Suprapubic skin (tissue), 4 donors: ENCODE data around the gene ALDH1A1. TPM values are rescaled to one million over a fixed set of nuclear protein-coding genes. Genes with fewer than 3 reads are reported as not detected.

Experiments
- DNase-seq, 2 donors: peaks; one replicate each; pipeline ENCODE4 v3.0.0-alpha.2; 2019; ENCODE audit warnings: low spot score in 2 of 2
- H3K27ac ChIP-seq: fragments of 200-600 bp; sonication (generic); one replicate; pipeline ENCODE4 v1.5.1; 2019
- H3K27me3 ChIP-seq: fragments of 200-600 bp; sonication (generic); one replicate; pipeline ENCODE4 v1.5.1; 2019
- H3K36me3 ChIP-seq: fragments of 200-600 bp; sonication (generic); one replicate; pipeline ENCODE4 v1.5.1; 2019
- H3K4me1 ChIP-seq: fragments of 200-600 bp; sonication (generic); one replicate; pipeline ENCODE4 v1.5.1; 2019
- H3K4me3 ChIP-seq: fragments of 200-600 bp; sonication (generic); one replicate; pipeline ENCODE4 v1.5.1; 2019; ENCODE audit warnings: mild to moderate bottlenecking
- H3K9me3 ChIP-seq: fragments of 200-600 bp; sonication (generic); one replicate; pipeline ENCODE4 v1.5.1; 2019
- CTCF ChIP-seq, 2 donors: fragments of 200-600 bp in 1 of 2; fragments of 450-650 bp in 1 of 2; sonication (generic) in 1 of 2; IDR thresholded peaks; one replicate each; pipeline ENCODE4 v1.5.1; 2016 to 2019; ENCODE audit warnings: antibody characterized with exemption in 2 of 2, mild to moderate bottlenecking in 1 of 2, moderate library complexity in 1 of 2
- EP300 ChIP-seq: sonication (generic); formaldehyde crosslinking; IDR thresholded peaks from one replicate; pipeline ENCODE4 v1.6.1; 2017; ENCODE audit warnings: antibody characterized with exemption
- POLR2A ChIP-seq, 2 donors: fragments of 450-650 bp; IDR thresholded peaks; one replicate each; pipeline ENCODE4 v1.6.1; 2017; ENCODE audit warnings: antibody characterized with exemption in 2 of 2, mild to moderate bottlenecking in 2 of 2, moderate library complexity in 2 of 2
- POLR2AphosphoS5 ChIP-seq, 3 donors: sonication (generic); formaldehyde crosslinking; IDR thresholded peaks; one replicate each; pipeline ENCODE4 v1.6.1; 2017; ENCODE audit warnings: antibody characterized with exemption in 3 of 3
- WGBS: methylation state at CpG from one replicate; pipeline ENCODE4 v1.1.5; 2018; 5-methylcytosine and 5-hydroxymethylcytosine counted together
- total RNA-seq, 4 donors: library from RNA; depleted of rRNA; stranded (reverse); fragments of >200 nt; gene quantifications; one replicate each; pipeline ENCODE4 v1.1.0, GENCODE V29; 2016

The ALDH1A1 gene
- total RNA-seq, 4 donors from 2014 or later: 7.7 to 19.2 (median 11.2) TPM

GRCh38 chr9:72909428-72909827 lies 43.4 kb downstream of the ALDH1A1 start:
- DNase-seq: no peak

GRCh38 chr9:72907421-72907820 lies 45.4 kb downstream of the ALDH1A1 start:
- 79% methylated on average over 5 of the region's 5 CpGs for WGBS
- no peaks in the 10 kb centered on the region for H3K36me3 ChIP-seq
- no peak overlapping the region for H3K27ac ChIP-seq
- H3K9me3 ChIP-seq: no peaks in the 10 kb centered on the region
- H3K4me1 ChIP-seq: no peaks in the 10 kb centered on the region
- no peak overlapping the region for H3K4me3 ChIP-seq
- no peak for TF ChIP-seq POLR2A (IDR thresholded peaks at IDR 0.05)
- TF ChIP-seq CTCF (IDR thresholded peaks at IDR 0.05): no peak
- TF ChIP-seq POLR2AphosphoS5 (IDR thresholded peaks at IDR 0.05): no peak
- no peak for TF ChIP-seq EP300
- no peak for DNase-seq
- H3K27me3 ChIP-seq: no peaks in the 10 kb centered on the region

More at GRCh38 chr9:72909428-72909827, 43.4 kb downstream of the ALDH1A1 start:
- Histone ChIP-seq H3K9me3 (no peaks in the 10 kb centered on the region), H3K36me3 (no peaks in the 10 kb centered on the region), H3K27me3 (no peaks in the 10 kb centered on the region), H3K4me3 (no peak overlapping the region), H3K4me1 (no peaks in the 10 kb centered on the region), H3K27ac (no peak overlapping the region)
- 97% methylated on average over 3 of the region's 3 CpGs for WGBS
- TF ChIP-seq EP300 (no peak), POLR2A (IDR thresholded peaks at IDR 0.05) (no peak), CTCF (IDR thresholded peaks at IDR 0.05) (no peak), POLR2AphosphoS5 (IDR thresholded peaks at IDR 0.05) (no peak)

- Histone ChIP-seq H3K36me3 (no peaks in the 10 kb centered on the region), H3K27me3 (no peaks in the 10 kb centered on the region), H3K27ac (no peak overlapping the region), H3K9me3 (no peaks in the 10 kb centered on the region), H3K4me1 (no peaks in the 10 kb centered on the region), H3K4me3 (no peak overlapping the region)
- no peak for DNase-seq
- WGBS: 68% methylated on average over 1 of the region's 1 CpG
- no peak for TF ChIP-seq POLR2A (IDR thresholded peaks at IDR 0.05)
- no peak for TF ChIP-seq POLR2AphosphoS5 (IDR thresholded peaks at IDR 0.05)
- no peak for TF ChIP-seq CTCF (IDR thresholded peaks at IDR 0.05)
- no peak for TF ChIP-seq EP300
These were observed 46.0 kb downstream of the ALDH1A1 start for GRCh38 chr9:72906810-72907209.

- WGBS: 85% methylated on average over 3 of the region's 3 CpGs
- no peak for DNase-seq
- no peak for TF ChIP-seq CTCF (IDR thresholded peaks at IDR 0.05)
- TF ChIP-seq POLR2AphosphoS5 (IDR thresholded peaks at IDR 0.05): no peak
- TF ChIP-seq EP300: no peak
- no peak for TF ChIP-seq POLR2A (IDR thresholded peaks at IDR 0.05)
These were observed 47.1 kb downstream of the ALDH1A1 start for GRCh38 chr9:72905514-72906480.

More at GRCh38 chr9:72905514-72906480, 47.1 kb downstream of the ALDH1A1 start:
- H3K27ac ChIP-seq: no peak overlapping the region
- no peaks in the 10 kb centered on the region for H3K36me3 ChIP-seq
- no peaks in the 10 kb centered on the region for H3K27me3 ChIP-seq
- no peaks in the 10 kb centered on the region for H3K9me3 ChIP-seq
- H3K4me3 ChIP-seq: no peak overlapping the region
- no peaks in the 10 kb centered on the region for H3K4me1 ChIP-seq
